ENCODE results near the gene GNAT2. TPM values are rescaled to one million over a fixed set of nuclear protein-coding genes. Genes with fewer than 3 reads are reported as not detected.

The GNAT2 gene
- total RNA-seq, 1 donor from 2014 or later: not detected

- Mint-ChIP-seq H3K27ac (no peak overlapping the region), H3K9me3 (no peaks in the 10 kb centered on the region), H3K4me3 (no peak overlapping the region), H3K27me3 (peaks cover 14% of the 10 kb centered on the region), H3K36me3 (ENCODE audit: low read depth) (peaks cover 2% of the 10 kb centered on the region), H3K4me1 (peaks cover 24% of the 10 kb centered on the region)
- ChIA-PET CTCF (interaction anchor here (1.9 to 6.0 kb wide), 3 partner anchors 10 to 331 kb away, joined by 7 to 63 read pairs (median 9); partner anchors contain the start of gene AHCYL1), POLR2A (no interaction called here)
- DNase-seq (no peak), ATAC-seq (ENCODE audit: low read depth) (no peak)
- TF ChIP-seq CTCF (IDR thresholded peaks at IDR 0.05): no peak
- intact Hi-C loops (cut with micrococcal nuclease): no loop called here
Observed at GRCh38 chr1:109653306-109653705, 33.9 kb upstream of the GNAT2 start.

- H3K27me3 Mint-ChIP-seq: peaks cover 16% of the 10 kb centered on the region
- ATAC-seq (ENCODE audit: low read depth) (no peak), DNase-seq (no peak)
- no peak overlapping the region for H3K27ac Mint-ChIP-seq
- peaks cover 24% of the 10 kb centered on the region for H3K4me1 Mint-ChIP-seq
- CTCF ChIA-PET: interaction anchor here (1.7 to 6.0 kb wide), 4 partner anchors 9 to 332 kb away, joined by 6 to 63 read pairs (median 8); partner anchors contain the start of gene AHCYL1
- H3K36me3 Mint-ChIP-seq (ENCODE audit: low read depth): peaks cover 2% of the 10 kb centered on the region
- no peak for TF ChIP-seq CTCF (IDR thresholded peaks at IDR 0.05)
- POLR2A ChIA-PET: no interaction called here
- no peaks in the 10 kb centered on the region for H3K9me3 Mint-ChIP-seq
- no peak overlapping the region for H3K4me3 Mint-ChIP-seq
- intact Hi-C loops (cut with micrococcal nuclease): no loop called here
Observed at GRCh38 chr1:109652402-109652801, 33.0 kb upstream of the GNAT2 start.

DNA sequence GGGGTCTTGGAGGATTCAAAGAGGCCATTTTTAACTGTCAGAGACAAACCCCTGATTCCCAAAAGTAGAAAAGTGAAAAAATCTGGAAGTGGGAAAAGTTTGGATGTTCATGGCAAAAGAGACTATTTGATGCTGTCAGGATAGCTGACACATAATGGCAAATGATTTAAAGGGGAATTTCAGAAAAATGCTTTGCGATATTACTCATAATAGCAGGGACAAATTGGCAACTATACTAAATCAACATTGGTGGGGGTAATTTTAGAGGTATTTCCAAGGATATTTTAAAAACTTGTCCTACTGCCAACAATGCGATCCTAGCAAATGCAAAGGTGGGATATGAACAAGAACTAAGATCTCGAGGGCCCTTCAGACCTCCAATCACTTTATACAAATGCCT, 31.2 kb upstream of the GNAT2 start:
- CTCF ChIA-PET: interaction anchor here (0.9 to 6.0 kb wide), 7 partner anchors 10 to 361 kb away, joined by 3 to 63 read pairs (median 4); partner anchors contain the start of gene AHCYL1
- Mint-ChIP-seq H3K4me3 (no peak overlapping the region), H3K4me1 (peaks cover 9% of the 10 kb centered on the region), H3K27me3 (peaks cover 16% of the 10 kb centered on the region), H3K9me3 (no peaks in the 10 kb centered on the region), H3K27ac (no peak overlapping the region), H3K36me3 (ENCODE audit: low read depth) (peaks cover under 1% of the 10 kb centered on the region)
- ATAC-seq (ENCODE audit: low read depth) (no peak), DNase-seq (no peak)
- POLR2A ChIA-PET: no interaction called here
- intact Hi-C loops (cut with micrococcal nuclease): loop anchor here (1.0 kb wide), 1 partner anchor 7 kb away; no protein-coding TSS in a partner anchor
- no peak for TF ChIP-seq CTCF (IDR thresholded peaks at IDR 0.05)

GRCh38 chr1:109649491-109649914, 30.1 kb upstream of the GNAT2 start:
- TF ChIP-seq CTCF (IDR thresholded peaks at IDR 0.05): no peak
- POLR2A ChIA-PET: no interaction called here
- H3K27me3 Mint-ChIP-seq: peaks cover 16% of the 10 kb centered on the region
- H3K36me3 Mint-ChIP-seq (ENCODE audit: low read depth): no peaks in the 10 kb centered on the region
- no peak for ATAC-seq (ENCODE audit: low read depth)
- intact Hi-C loops (cut with micrococcal nuclease): loop anchor here (10.0 kb wide), 1 partner anchor 845 kb away; no protein-coding TSS in a partner anchor
- H3K9me3 Mint-ChIP-seq: no peaks in the 10 kb centered on the region
- CTCF ChIA-PET: interaction anchor here (0.8 to 6.0 kb wide), 7 partner anchors 9 to 335 kb away, joined by 3 to 63 read pairs (median 3); partner anchors contain the start of genes AHCYL1 and GNAI3
- no peak overlapping the region for H3K4me3 Mint-ChIP-seq
- H3K4me1 Mint-ChIP-seq: no peaks in the 10 kb centered on the region
- DNase-seq: no peak
- H3K27ac Mint-ChIP-seq: no peak overlapping the region

GRCh38 chr1:109644670-109645069, 25.3 kb upstream of the GNAT2 start:
- ChIA-PET CTCF (interaction anchor here (1.0 to 3.6 kb wide), 5 partner anchors 99 to 340 kb away, joined by 3 to 14 read pairs (median 6); partner anchors contain the start of gene AHCYL1), POLR2A (interaction anchor here (0.7 kb wide), 1 partner anchor 39 kb away, joined by 3 read pairs; no protein-coding TSS in a partner anchor)
- no peak for TF ChIP-seq CTCF (IDR thresholded peaks at IDR 0.05)
- intact Hi-C loops (cut with micrococcal nuclease): loop anchor here (10.0 kb wide), 1 partner anchor 850 kb away; no protein-coding TSS in a partner anchor
- Mint-ChIP-seq H3K27ac (no peak overlapping the region), H3K4me1 (peaks cover 19% of the 10 kb centered on the region), H3K27me3 (peaks cover 2% of the 10 kb centered on the region), H3K4me3 (no peak overlapping the region), H3K9me3 (no peaks in the 10 kb centered on the region), H3K36me3 (ENCODE audit: low read depth) (no peaks in the 10 kb centered on the region)
- DNase-seq: no peak
- ATAC-seq (ENCODE audit: low read depth): no peak

All from activated B cell treated with CpG ODN at 0.5 μM for 24 hours (primary cell).